ENCODE results near the gene CFL2. TPM values are rescaled to one million over a fixed set of nuclear protein-coding genes. Genes with fewer than 3 reads are reported as not detected.

The CFL2 gene
- polyA plus RNA-seq, 1 of the 3 experiments (the other 2 are of a cell fraction) = 48.1 TPM

- Histone ChIP-seq H3K4me3 (ENCODE audit: low read depth in 2 of 2, low read length in 1 of 2) (no peak overlapping the region), H3K9me2 (no peaks in the 10 kb centered on the region), H3F3A (replicated peaks; ENCODE audit: insufficient read depth) (peaks cover 6% of the 10 kb centered on the region), H3K36me3 (replicated peaks in 1 of 2; ENCODE audit: control insufficient read depth in 1 of 2, insufficient read depth in 2 of 2, low read length in 1 of 2) (no peaks in the 10 kb centered on the region), H3K9ac (no peak overlapping the region), H3K9me3 (no peaks in the 10 kb centered on the region), H3K4me1 (ENCODE audit: control insufficient read depth in 1 of 2, insufficient read depth in 2 of 2, low read depth in 1 of 2, low read length in 1 of 2) (peaks cover 3 to 4% of the 10 kb centered on the region in 2 experiments; a peak in 2 of 4 replicates), H3K27me3 (ENCODE audit: insufficient read depth) (no peaks in the 10 kb centered on the region), H3K79me2 (ENCODE audit: insufficient read depth) (no peaks in the 10 kb centered on the region), H3K27ac (ENCODE audit: low read depth in 2 of 2, low read length in 1 of 2) (no peak overlapping the region), H2AFZ (ENCODE audit: low read depth) (no peak overlapping the region), H4K20me1 (ENCODE audit: insufficient read depth) (no peaks in the 10 kb centered on the region), H3K4me2 (no peak overlapping the region)
- CTCF ChIA-PET = interaction anchor here (3.7 kb wide), 1 partner anchor 46 kb away, joined by 19 read pairs; no protein-coding TSS in a partner anchor
- TF ChIP-seq TAF1 (IDR thresholded peaks at IDR 0.05; ENCODE audit: borderline replicate concordance, low read depth, low read length) (no peak), RFX5 (IDR thresholded peaks at IDR 0.05; ENCODE audit: low read length) (no peak), ELF1 (IDR thresholded peaks at IDR 0.05) (no peak), MAX (IDR thresholded peaks at IDR 0.05; ENCODE audit: low read depth) (no peak)
- WGBS (ENCODE audit: low lambda C conversion rate) = 87% methylated on average over 7 of the region's 7 CpGs
- DNase-seq = no peak
- POLR2A ChIA-PET = interaction anchor here (0.8 kb wide), 1 partner anchor 38 kb away, joined by 4 read pairs; the partner anchor contains the start of gene CFL2
Measured at GRCh38 chr14:34676516-34677211, 37.7 kb downstream of the CFL2 start.

- ChIA-PET CTCF (interaction anchor here (0.9 to 7.1 kb wide), 9 partner anchors 11 to 271 kb away, joined by 3 to 107 read pairs (median 7); partner anchors contain the start of gene CFL2), POLR2A (no interaction called here)
- no peaks in the 10 kb centered on the region for H4K20me1 ChIP-seq (ENCODE audit: insufficient read depth)
Measured at GRCh38 chr14:34673702-34674101, 40.7 kb downstream of the CFL2 start.

More at GRCh38 chr14:34673702-34674101, 40.7 kb downstream of the CFL2 start:
- no peaks in the 10 kb centered on the region for H3K27me3 ChIP-seq (ENCODE audit: insufficient read depth)
- no peak overlapping the region for H3K27ac ChIP-seq (ENCODE audit: low read depth in 2 of 2, low read length in 1 of 2)
- H3K9ac ChIP-seq = no peak overlapping the region
- 54% methylated on average over 1 of the region's 1 CpG for WGBS (ENCODE audit: low lambda C conversion rate)
- no peaks in the 10 kb centered on the region for H3K9me2 ChIP-seq
- H3K9me3 ChIP-seq = no peaks in the 10 kb centered on the region
- no peak overlapping the region for H3K4me2 ChIP-seq
- H2AFZ ChIP-seq (ENCODE audit: low read depth) = no peak overlapping the region
- no peak for TF ChIP-seq GATA2 (CRISPR knock-in tag; IDR thresholded peaks at IDR 0.05)
- no peak for TF ChIP-seq SIN3A (IDR thresholded peaks at IDR 0.05; ENCODE audit: borderline replicate concordance, low read depth, low read length)
- TF ChIP-seq NRF1 (IDR thresholded peaks at IDR 0.05; ENCODE audit: low read depth, low read length) = no peak
- no peak for TF ChIP-seq ZBTB33 (IDR thresholded peaks at IDR 0.05; ENCODE audit: borderline replicate concordance, low read depth)
- TF ChIP-seq EP300 (IDR thresholded peaks at IDR 0.05; ENCODE audit: borderline replicate concordance in 1 of 2, low read depth in 1 of 2, low read length in 1 of 2) = no peak
- no peak for TF ChIP-seq CHD2 (IDR thresholded peaks at IDR 0.05; ENCODE audit: low read length, partially characterized antibody)
- TF ChIP-seq EZH2phosphoT487 (IDR thresholded peaks at IDR 0.05; ENCODE audit: borderline replicate concordance, low read depth) = no peak
- no peak for TF ChIP-seq PBX3 (IDR thresholded peaks at IDR 0.05)
- no peak for TF ChIP-seq TCF12 (IDR thresholded peaks at IDR 0.05)
- no peak for TF ChIP-seq TEAD4 (IDR thresholded peaks at IDR 0.05; ENCODE audit: borderline replicate concordance, insufficient read depth)
- TF ChIP-seq RCOR1 (IDR thresholded peaks at IDR 0.05; ENCODE audit: low read length) = no peak
- no peak for TF ChIP-seq FOXM1 (IDR thresholded peaks at IDR 0.05; ENCODE audit: low read depth)
- TF ChIP-seq FOXJ3 (CRISPR knock-in tag; IDR thresholded peaks at IDR 0.05) = no peak
- peaks cover 6% of the 10 kb centered on the region for H3F3A ChIP-seq (replicated peaks; ENCODE audit: insufficient read depth)
- DNase-seq = no peak
- H3K36me3 ChIP-seq (replicated peaks in 1 of 2; ENCODE audit: control insufficient read depth in 1 of 2, insufficient read depth in 2 of 2, low read length in 1 of 2) = no peaks in the 10 kb centered on the region
- no peak overlapping the region for H3K4me3 ChIP-seq (ENCODE audit: low read depth in 2 of 2, low read length in 1 of 2)
- no peaks in the 10 kb centered on the region for H3K79me2 ChIP-seq (ENCODE audit: insufficient read depth)
- H3K4me1 ChIP-seq (ENCODE audit: control insufficient read depth in 1 of 2, insufficient read depth in 2 of 2, low read depth in 1 of 2, low read length in 1 of 2) = peaks cover 0 to 4% of the 10 kb centered on the region in 2 experiments; a peak in 1 of 4 replicates
